HG02840 (cell line): ENCODE measurements around the gene GRIFIN.
"Not testable (repeated sequence)": the region's sequence is repeated elsewhere in the genome, so short reads cannot be mapped to it uniquely, and the experiment has no call there.

Source experiments
- ATAC-seq: cut with Tn5 transposase; IDR thresholded peaks from one replicate; pipeline ENCODE4 v1.9.1; 2021; ENCODE audit warnings: mild to moderate bottlenecking, moderate library complexity, moderate number of reproducible peaks; ENCODE audit not compliant: unreplicated experiment, low FRiP score

Gene GRIFIN

DNA sequence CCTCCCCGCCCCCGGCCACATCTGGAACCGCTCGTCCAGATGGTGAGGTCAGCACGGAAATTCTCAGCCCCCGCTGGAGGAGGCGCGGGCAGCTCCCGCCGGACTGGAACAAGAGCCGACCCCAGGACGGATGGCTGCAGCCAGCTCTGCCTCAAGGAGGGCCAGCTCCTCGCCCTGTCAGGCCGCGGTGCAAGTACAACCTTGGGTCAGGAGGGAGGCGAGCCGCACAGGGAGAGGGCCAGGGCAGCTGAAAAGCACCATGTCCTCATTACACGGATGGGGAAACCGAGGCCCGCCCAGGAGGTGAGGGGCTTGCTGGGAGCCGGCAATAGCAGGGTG, 3.8 kb upstream of the GRIFIN start:
- no peak for ATAC-seq

GRCh38 chr7:2479276-2480069, 3.3 kb upstream of the GRIFIN start:
- ATAC-seq, result no peak

- ATAC-seq, result no peak
Observed at GRCh38 chr7:2478800-2479199, 2.6 kb upstream of the GRIFIN start.

GRCh38 chr7:2478399-2478785, 2.2 kb upstream of the GRIFIN start:
- ATAC-seq, result no peak

DNA sequence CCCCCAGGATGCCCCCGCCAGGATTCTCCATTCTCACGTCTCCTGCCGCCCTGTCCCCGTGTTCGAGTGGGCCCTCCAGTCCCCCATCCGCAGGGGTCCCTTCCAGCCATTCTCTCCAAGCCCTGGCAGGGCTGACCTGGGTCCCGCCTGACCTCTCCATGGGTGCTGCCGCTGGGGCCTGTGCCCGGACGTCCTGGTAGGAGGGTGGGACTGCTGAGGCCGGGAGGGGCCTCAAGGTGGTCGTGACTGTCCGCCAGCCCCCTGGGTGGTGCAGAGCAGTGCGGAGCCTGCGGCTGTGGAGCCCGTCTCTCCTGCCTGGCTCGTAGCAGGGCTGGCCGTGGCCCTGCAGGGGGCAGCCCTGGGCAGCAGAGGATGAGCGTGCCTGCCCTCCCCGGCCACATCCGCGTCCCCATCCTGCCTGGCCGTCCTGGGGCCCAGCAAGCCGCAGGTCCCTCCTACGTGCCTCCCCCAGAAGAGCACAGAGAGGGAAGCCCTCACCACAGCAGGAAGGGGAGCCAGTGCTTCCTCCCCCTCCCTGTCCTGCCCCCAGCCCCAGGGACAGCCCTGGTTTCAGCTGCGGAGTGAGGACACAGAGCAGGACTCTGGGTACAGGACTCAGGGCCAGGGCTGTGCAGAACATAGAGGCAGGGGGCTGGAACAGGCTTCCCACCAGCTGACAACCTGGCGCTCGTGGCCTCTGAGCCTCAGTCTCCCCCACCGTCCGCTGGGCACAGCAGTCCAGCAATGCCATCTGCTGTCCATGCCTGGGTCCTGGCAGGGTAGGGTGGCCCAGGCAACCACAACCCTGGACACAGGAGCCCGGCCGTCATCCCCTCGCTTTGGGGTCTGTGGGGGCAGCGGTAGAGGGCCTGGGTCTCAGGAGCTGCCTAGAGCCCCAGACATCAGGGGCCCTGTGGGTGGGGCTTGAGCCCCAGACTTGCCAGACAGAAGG, 1.5 kb upstream of the GRIFIN start:
- no peak for ATAC-seq

DNA sequence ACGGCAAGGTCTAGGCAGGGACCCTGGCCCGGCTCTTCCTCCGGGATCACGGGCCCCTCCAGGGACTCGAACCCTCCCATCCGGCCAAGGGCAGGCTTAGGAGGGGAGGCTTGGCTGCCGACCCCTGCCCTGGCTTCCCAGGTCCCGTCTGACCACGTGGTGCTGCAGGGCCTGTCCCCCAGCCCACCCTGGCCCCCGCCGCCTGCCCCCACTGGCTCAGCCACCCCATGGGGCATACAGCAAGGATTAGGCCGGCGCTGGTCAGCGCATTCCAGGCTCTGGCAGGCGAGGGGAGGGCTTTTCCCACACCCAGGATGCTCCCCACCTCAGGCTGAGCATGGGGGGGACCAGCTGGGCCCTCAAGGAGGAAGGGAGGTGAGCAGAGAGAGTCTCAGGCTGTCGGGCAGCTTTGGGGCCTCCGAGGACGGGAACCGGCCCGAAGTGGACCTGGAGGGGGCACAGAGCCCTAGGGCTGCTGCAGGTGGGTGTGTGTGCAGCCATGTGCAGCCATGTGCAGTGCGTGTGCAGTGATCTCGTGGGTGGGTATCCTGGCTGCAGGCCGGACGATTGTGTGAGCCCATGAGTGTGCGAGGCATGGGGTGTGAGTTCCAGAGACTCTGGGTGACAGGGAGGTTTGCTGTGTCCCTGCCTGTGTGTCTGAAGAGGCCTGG, 713 bp upstream of the GRIFIN start:
- no peak for ATAC-seq

DNA sequence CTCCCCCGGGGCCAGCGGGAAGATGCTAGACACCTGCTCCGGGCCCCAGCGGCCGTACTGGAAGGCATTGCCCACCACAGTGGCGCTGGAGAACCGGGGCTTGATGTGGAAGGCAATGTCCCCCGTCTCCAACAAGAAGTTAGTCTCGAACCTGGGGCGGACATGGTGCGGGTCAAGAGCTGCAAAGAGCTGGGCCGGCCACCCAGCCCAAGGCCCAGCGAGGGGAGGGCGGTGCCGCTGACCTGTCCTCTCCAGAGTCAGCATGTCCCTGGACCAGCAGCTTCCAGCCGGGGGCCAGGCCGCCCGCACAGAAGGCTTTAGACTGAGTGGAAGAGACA, 551 bp downstream of the GRIFIN start:
- ATAC-seq, result no peak

DNA sequence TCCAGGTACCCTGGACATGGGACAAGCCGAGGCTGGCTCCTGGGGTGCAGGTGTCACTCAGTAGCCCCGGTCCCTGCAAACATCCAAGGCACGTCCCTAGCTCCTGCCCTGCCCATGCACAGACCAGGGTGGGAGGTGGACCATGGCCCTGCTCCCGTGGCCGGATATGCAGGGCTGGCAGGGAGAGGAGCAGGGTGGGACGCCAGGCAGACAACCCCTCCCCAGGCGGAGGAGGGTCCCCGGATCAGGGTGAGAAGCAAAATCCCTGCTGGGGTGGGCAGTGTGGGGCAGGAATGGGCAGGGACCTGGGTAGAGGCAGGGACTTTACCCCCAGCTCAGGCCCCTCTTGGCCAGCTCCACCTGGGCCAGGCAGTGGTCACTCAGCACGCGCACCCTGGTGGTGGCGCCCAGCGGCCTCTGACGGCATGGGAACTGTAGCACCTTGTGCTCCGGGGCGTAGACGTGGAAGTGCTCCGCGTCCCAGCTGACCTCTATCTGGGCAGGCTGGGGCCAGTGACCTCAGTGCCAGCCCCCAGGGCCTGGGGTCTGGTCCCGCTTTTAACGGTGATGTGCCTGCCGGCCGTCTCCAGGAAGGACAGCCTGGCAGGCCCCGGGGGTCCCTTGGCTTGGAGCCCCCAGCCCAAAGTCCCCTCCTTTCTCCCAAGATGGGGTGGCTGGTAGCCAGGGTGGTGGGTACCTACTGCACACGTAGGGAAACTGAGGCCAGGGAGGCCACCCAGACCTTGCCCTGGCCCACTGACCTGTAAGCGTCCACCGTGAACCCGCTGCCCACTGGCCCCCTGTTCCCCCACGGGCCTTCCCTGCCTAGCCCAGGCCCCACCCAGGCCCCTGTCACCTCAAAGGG, 1.2 kb downstream of the GRIFIN start:
- no peak for ATAC-seq

GRCh38 chr7:2474224-2474623, 2.0 kb downstream of the GRIFIN start:
- ATAC-seq, result no peak

DNA sequence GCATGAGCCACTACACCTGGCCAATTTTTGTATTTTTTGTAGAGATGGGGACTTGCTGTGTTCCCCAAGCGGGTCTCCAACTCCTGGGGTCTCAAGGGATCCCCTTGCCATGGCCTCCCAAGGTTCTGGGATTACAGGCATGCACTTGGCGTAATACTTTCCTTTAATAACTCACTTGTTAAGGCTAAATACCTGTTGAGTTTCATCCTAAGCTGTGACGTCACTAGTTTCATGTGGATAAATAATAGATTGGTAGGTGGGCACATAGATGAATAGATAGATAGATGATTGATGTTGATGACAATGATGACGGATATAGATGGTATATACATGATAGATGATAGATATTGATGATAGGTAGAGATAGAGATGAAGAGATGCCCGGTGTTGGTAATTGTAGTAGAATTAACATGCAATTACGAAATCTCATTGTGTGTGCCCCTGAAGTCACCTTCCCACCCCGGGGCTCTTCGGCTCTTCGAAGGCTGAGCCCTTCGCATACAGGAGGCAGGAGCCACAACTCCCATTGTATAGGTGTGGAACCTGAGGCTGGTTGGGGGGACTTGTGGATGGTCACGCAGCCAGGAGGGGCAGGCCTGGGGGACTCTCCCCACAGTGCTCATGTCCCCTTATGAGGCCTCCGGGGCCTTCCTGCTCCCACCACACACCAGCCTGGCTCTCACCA, 2.6 kb downstream of the GRIFIN start:
- ATAC-seq, result no peak

DNA sequence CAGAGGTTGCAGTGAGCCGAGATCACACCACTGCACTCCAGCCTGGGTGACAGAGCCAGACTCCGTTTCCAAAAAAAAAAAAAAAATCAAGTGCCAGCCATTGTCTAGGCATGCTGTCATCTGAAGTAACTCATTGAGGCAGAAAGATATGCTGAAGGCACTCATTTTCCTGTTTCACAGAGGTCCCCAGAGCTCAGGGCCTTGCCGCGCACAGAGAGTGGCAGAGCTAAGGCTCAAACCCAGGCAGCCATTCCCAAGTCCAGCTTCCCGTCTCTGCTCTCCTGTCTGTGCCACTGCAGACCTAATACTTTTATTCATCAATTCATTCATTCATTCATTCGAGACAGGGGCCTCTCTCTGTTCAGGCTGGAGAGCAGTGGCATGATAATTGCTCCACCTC, 3.5 kb downstream of the GRIFIN start:
- ATAC-seq, result no peak

GRCh38 chr7:2471396-2471795, 4.8 kb downstream of the GRIFIN start:
- no peak for ATAC-seq

GRCh38 chr7:2471022-2471329, 5.2 kb downstream of the GRIFIN start:
- ATAC-seq, result no peak

DNA sequence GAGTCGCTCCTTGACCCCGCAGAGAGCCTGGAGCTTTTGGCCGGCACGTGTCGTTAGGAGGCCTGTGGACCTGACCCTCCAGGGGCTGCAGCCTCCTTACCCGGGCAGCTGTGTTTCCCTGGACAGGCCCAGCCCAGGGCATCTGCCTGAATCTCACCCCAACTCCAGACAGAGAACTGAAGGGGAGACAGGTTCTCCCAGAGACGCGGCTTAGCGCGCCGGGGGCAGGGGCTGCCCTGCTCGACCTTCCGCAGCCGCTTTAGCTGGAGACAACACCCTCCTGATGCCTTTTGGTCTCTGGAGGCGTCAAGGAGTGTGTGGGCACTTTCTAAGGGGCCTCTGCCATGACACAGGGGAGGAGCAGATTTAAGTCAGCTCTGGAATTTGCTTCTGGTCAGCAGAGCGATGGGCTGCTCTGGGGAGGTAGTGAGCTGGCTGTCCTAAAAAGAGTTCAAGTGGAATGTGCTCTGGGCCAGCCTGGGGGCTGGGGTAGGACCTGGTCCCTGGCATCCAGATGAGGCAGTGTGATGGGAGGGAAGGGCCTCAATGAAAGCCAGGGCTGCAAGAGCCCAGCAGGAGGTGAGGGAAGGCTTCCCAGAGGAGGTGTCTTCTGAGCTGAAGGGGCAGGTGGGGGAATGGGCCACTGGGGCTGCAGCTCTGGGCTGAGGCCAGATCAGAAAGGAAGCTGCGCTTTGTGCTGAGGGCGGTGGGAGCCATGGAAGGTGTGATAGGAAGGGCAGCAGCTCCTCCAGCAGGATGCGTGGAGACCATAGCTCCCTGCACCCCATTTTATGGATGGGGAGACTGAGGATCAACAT, 5.8 kb downstream of the GRIFIN start:
- ATAC-seq, result no peak

GRCh38 chr7:2469460-2470203, 6.6 kb downstream of the GRIFIN start:
- ATAC-seq, result not testable (repeated sequence)

GRCh38 chr7:2468227-2468626, 8.0 kb downstream of the GRIFIN start:
- ATAC-seq, result no peak

- no peak for ATAC-seq
Observed at GRCh38 chr7:2466675-2467074, 9.5 kb downstream of the GRIFIN start.

GRCh38 chr7:2465928-2466327, 10.3 kb downstream of the GRIFIN start:
- ATAC-seq, result no peak
